ENCODE results near the gene CASP8.

DNA sequence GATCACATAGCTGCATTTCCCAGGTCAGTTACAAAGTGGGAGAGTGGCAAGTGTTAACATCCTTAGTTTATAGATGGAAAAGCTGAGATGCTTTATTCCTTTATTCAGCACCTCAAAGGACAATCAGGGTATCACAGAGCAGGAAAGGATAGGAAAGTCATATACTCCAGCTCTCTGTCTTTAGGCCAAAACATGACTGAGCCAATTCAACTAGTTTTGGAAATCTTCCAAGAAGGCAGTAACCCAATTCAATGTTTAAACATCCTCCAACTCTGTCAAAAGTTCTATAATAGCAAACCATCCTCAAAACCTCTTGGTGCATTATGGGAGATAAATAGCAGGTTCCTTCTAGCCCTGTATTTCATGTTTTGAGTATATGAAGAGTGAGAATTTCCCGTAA, 25.2 kb downstream of the CASP8 start:
- TF ChIP-seq, protein P1, sequence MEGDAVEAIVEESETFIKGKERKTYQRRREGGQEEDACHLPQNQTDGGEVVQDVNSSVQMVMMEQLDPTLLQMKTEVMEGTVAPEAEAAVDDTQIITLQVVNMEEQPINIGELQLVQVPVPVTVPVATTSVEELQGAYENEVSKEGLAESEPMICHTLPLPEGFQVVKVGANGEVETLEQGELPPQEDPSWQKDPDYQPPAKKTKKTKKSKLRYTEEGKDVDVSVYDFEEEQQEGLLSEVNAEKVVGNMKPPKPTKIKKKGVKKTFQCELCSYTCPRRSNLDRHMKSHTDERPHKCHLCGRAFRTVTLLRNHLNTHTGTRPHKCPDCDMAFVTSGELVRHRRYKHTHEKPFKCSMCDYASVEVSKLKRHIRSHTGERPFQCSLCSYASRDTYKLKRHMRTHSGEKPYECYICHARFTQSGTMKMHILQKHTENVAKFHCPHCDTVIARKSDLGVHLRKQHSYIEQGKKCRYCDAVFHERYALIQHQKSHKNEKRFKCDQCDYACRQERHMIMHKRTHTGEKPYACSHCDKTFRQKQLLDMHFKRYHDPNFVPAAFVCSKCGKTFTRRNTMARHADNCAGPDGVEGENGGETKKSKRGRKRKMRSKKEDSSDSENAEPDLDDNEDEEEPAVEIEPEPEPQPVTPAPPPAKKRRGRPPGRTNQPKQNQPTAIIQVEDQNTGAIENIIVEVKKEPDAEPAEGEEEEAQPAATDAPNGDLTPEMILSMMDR (conservative IDR thresholded peaks at IDR 0.05; ENCODE audit: low read depth, low read length) = no peak
- TF ChIP-seq EZH2 (IDR thresholded peaks at IDR 0.05; ENCODE audit: borderline replicate concordance, low read depth, low read length, poor library complexity, severe bottlenecking) = no peak
